HEK293 (cell line): ENCODE results near the gene MYO1D.

ENCODE experiments used
- CTCF ChIP-seq: fragments of 450-650 bp; formaldehyde crosslinking; IDR thresholded peaks from 2 replicates; pipeline ENCODE4 v1.5.1; 2016; ENCODE audit warnings: missing biosample characterization, missing genetic modification characterization
- GLIS2 ChIP-seq: fragments of 450-650 bp; formaldehyde crosslinking; IDR thresholded peaks from 2 replicates; pipeline ENCODE4 v1.5.1; 2016; ENCODE audit warnings: missing biosample characterization, missing genetic modification characterization
- OVOL3 ChIP-seq: fragments of 450-650 bp; formaldehyde crosslinking; IDR thresholded peaks from 2 replicates; pipeline ENCODE4 v1.5.1; 2016; ENCODE audit warnings: missing biosample characterization, missing genetic modification characterization
- SETDB1 ChIP-seq: IDR thresholded peaks from one replicate; pipeline ENCODE4 v1.6.1; 2017; ENCODE audit warnings: mild to moderate bottlenecking, low read length, moderate library complexity, mixed read lengths; ENCODE audit not compliant: insufficient read length
- ZBTB44 ChIP-seq: fragments of 450-650 bp; IDR thresholded peaks from 2 replicates; pipeline ENCODE4 v1.5.1; 2018; ENCODE audit warnings: missing biosample characterization, mild to moderate bottlenecking, missing genetic modification characterization

GRCh38 chr17:32646941-32647340 lies 230.0 kb downstream of the MYO1D start:
- TF ChIP-seq ZBTB44 (tag by site-specific recombination) = no peak
- no peak for TF ChIP-seq SETDB1
- TF ChIP-seq OVOL3 = no peak
- TF ChIP-seq CTCF (tag by site-specific recombination) = no peak
- TF ChIP-seq GLIS2 (tag by site-specific recombination) = no peak
